GM12878 (cell line): Measurements from ENCODE around the gene ZIK1. TPM values are rescaled to one million over a fixed set of nuclear protein-coding genes. Genes with fewer than 3 reads are reported as not detected.

Experiments
- ATAC-seq: fragments of 200-7000 bp; cut with Tn5 transposase; 3 replicates; pipeline ENCODE4 v1.9.1; 2020; ENCODE audit warnings: mild to moderate bottlenecking, moderate library complexity
- BruUV-seq: library from RNA; stranded (reverse); fragments of 400-500 nt; replicated peaks from 2 replicates; lab custom pipeline; 2021; lab: Mats Ljungman, UMichigan
- CTCF ChIA-PET: fragments of 300-600 bp; sonication (Branson Sonifier 250); formaldehyde crosslinking; extraction: SDS; loops from one replicate; lab custom pipeline; 2021; ENCODE audit warnings: inconsistent platforms; lab: Yijun Ruan, JAX
- POLR2A ChIA-PET: fragments of 350-600 bp; formaldehyde crosslinking; extraction: SDS; loops from one replicate; lab custom pipeline; 2021; ENCODE audit warnings: inconsistent platforms; lab: Charles Lee
- RAD21 ChIA-PET: fragments of 300-600 bp; sonication (Branson Sonifier 250); formaldehyde crosslinking; loops from one replicate; lab custom pipeline; 2023; ENCODE audit warnings: antibody characterized with exemption; ENCODE audit not compliant: unreplicated experiment; lab: Charles Lee
- SMC1A ChIA-PET: fragments of 300-600 bp; sonication (Branson Sonifier 250); formaldehyde crosslinking; loops from one replicate; lab custom pipeline; 2023; ENCODE audit not compliant: unreplicated experiment, uncharacterized antibody; lab: Charles Lee
- DNase-seq: peaks from one replicate; pipeline ENCODE4 v3.0.0-alpha.2; 2011; ENCODE audit warnings: low read depth, low spot score
- FAIRE-seq: peaks from 3 replicates; lab custom pipeline; 2011; peaks lifted over from hg19 to GRCh38; lab: Jason Lieb, UNC
- H2AFZ ChIP-seq: 2 replicates; pipeline ENCODE4 v1.6.0; 2011; ENCODE audit warnings: low read depth, low read length, control low read depth; ENCODE audit not compliant: control insufficient read depth
- H3K27ac ChIP-seq: 2 replicates; pipeline ENCODE4 v1.5.1; 2011; ENCODE audit warnings: control low read depth; ENCODE audit not compliant: control insufficient read depth, insufficient read depth
- H3K27me3 ChIP-seq, 2 experiments: replicated peaks in 1 of 2; 2 replicates each; pipeline versions ENCODE4 v1.6.0 to v1.6.1; 2011; ENCODE audit warnings: low read length in 1 of 2; ENCODE audit not compliant: control insufficient read depth in 2 of 2, insufficient read depth in 2 of 2
- H3K36me3 ChIP-seq, 2 experiments: 2 replicates each; pipeline ENCODE4 v1.5.1; 2011; ENCODE audit warnings: low read length in 1 of 2; ENCODE audit not compliant: control insufficient read depth in 2 of 2, insufficient read depth in 2 of 2
- H3K4me1 ChIP-seq: 2 replicates; pipeline ENCODE4 v1.6.1; 2011; ENCODE audit warnings: mild to moderate bottlenecking, low read length, moderate library complexity, mixed read lengths; ENCODE audit not compliant: control insufficient read depth, insufficient read depth
- H3K4me2 ChIP-seq: 2 replicates; pipeline ENCODE4 v1.6.0; 2011; ENCODE audit warnings: control low read depth; ENCODE audit not compliant: control insufficient read depth, insufficient read depth
- H3K4me3 ChIP-seq: fragments of 200-600 bp; sonication (generic); 2 replicates; pipeline ENCODE4 v1.5.1; 2016
- H3K79me2 ChIP-seq: 2 replicates; pipeline ENCODE4 v1.6.0; 2011; ENCODE audit warnings: low read length; ENCODE audit not compliant: control insufficient read depth, insufficient read depth
- H3K9ac ChIP-seq: 2 replicates; pipeline ENCODE4 v1.8.0; 2011; ENCODE audit warnings: low read length, control low read depth, mixed read lengths; ENCODE audit not compliant: control insufficient read depth, insufficient read depth
- H3K9me3 ChIP-seq: replicated peaks from 3 replicates; pipeline ENCODE4 v1.5.1; 2011; ENCODE audit warnings: mild to moderate bottlenecking, low read length; ENCODE audit not compliant: control insufficient read depth, insufficient read depth
- H4K20me1 ChIP-seq: 2 replicates; pipeline ENCODE4 v1.6.0; 2011; ENCODE audit not compliant: control insufficient read depth, insufficient read depth
- BRCA1 ChIP-seq: IDR thresholded peaks from 2 replicates; pipeline ENCODE4 v1.6.1; 2011; ENCODE audit warnings: low read depth, low read length, improper control_type of control experiment
- CHD2 ChIP-seq: IDR thresholded peaks from 2 replicates; pipeline ENCODE4 v1.6.1; 2011; ENCODE audit warnings: low read depth, low read length, improper control_type of control experiment, borderline replicate concordance
- CREB1 ChIP-seq: IDR thresholded peaks from 2 replicates; pipeline ENCODE4 v1.6.1; 2012; ENCODE audit warnings: low read depth, mild to moderate bottlenecking, inconsistent platforms
- CREM ChIP-seq: IDR thresholded peaks from 2 replicates; pipeline ENCODE4 v1.6.1; 2014; ENCODE audit warnings: antibody characterized with exemption, low read depth
- E2F8 ChIP-seq: fragments of 450-650 bp; IDR thresholded peaks from 2 replicates; pipeline ENCODE4 v1.6.1; 2018; ENCODE audit warnings: mild to moderate bottlenecking, low read depth, moderate library complexity; ENCODE audit not compliant: partially characterized antibody
- SIX5 ChIP-seq: IDR thresholded peaks from 2 replicates; pipeline ENCODE4 v1.6.1; 2011; ENCODE audit warnings: mild to moderate bottlenecking, low read depth, low read length, moderate library complexity; ENCODE audit not compliant: severe bottlenecking
- SMC3 ChIP-seq: IDR thresholded peaks from 2 replicates; pipeline ENCODE4 v1.6.1; 2011; ENCODE audit warnings: low read length, improper control_type of control experiment, borderline replicate concordance
- SPI1 ChIP-seq: IDR thresholded peaks from 2 replicates; pipeline ENCODE4 v1.6.1; 2011; ENCODE audit warnings: low read depth, mild to moderate bottlenecking, low read length, moderate library complexity, borderline replicate concordance; ENCODE audit not compliant: insufficient read depth
- SRF ChIP-seq, 2 experiments: IDR thresholded peaks; 2 replicates each; pipeline ENCODE4 v1.6.1; 2011; ENCODE audit warnings: low read depth in 2 of 2, low read length in 2 of 2, mild to moderate bottlenecking in 1 of 2, moderate library complexity in 1 of 2
- ZBTB40 ChIP-seq: fragments of 450-650 bp; IDR thresholded peaks from 2 replicates; pipeline ENCODE4 v1.6.1; 2016; ENCODE audit warnings: mild to moderate bottlenecking, moderate library complexity, borderline replicate concordance
- ZNF622 ChIP-seq: fragments of 450-650 bp; IDR thresholded peaks from 2 replicates; pipeline ENCODE4 v1.6.1; 2017; ENCODE audit warnings: mild to moderate bottlenecking, inconsistent platforms
- WGBS: methylation state at CpG from one replicate; pipeline ENCODE4 v1.1.6; 2016; ENCODE audit warnings: low lambda C conversion rate; ENCODE audit not compliant: insufficient replicate concordance, insufficient coverage; ENCODE audit errors: missing lambda C conversion rate; 5-methylcytosine and 5-hydroxymethylcytosine counted together
- in situ Hi-C: fragments of 300-500 bp; cut with MboI; formaldehyde crosslinking; loops from 9 replicates; pipeline ENCODE4 v1.14.3; 2018; ENCODE audit warnings: mixed read lengths
- intact Hi-C: fragments of 100-400 bp; cut with micrococcal nuclease; formaldehyde crosslinking; loops from one replicate; pipeline ENCODE4 v1.14.2; 2022; ENCODE audit not compliant: unreplicated experiment
- polyA plus RNA-seq, 11 experiments: library from polyadenylated mRNA; depleted of rRNA in 4 of 11; unstranded in 6 of 11; stranded (reverse) in 5 of 11; fragments of >200 nt; fragmentation: Nextera tagmentation in 4 of 11; fragmentation: Illumina TruSeq in 1 of 11; extraction: Ambion mirVana in 4 of 11; extraction: Trizol in 1 of 11; gene quantifications; 1 replicate in 1 of 11; 2 replicates in 10 of 11; pipeline versions ENCODE4 v1.2.1 to v1.2.3, GENCODE V29; 2011 to 2016; ENCODE audit warnings: inconsistent platforms in 2 of 11, missing spikeins in 2 of 11, low read depth in 1 of 11
- total RNA-seq, 4 experiments: library from RNA; depleted of rRNA in 3 of 4; stranded (reverse); fragments of >200 nt in 3 of 4; fragmentation: Illumina TruSeq in 1 of 4; extraction: Trizol in 1 of 4; gene quantifications; 2 replicates each; pipeline versions ENCODE4 v1.2.1 to v1.2.3, GENCODE V29; 2013 to 2021
- TF ChIP-seq, protein P1 (sequence below): IDR thresholded peaks from 2 replicates; pipeline ENCODE4 v1.6.1; 2011; ENCODE audit warnings: mild to moderate bottlenecking, low read depth, low read length, moderate library complexity; ENCODE audit not compliant: insufficient replicate concordance

Gene ZIK1
- total and polyA plus RNA-seq, 10 of the 15 experiments (the other 5 are each of a cell fraction or from before 2014, with no cell fraction given), result 0.45 to 4.7 (median 2.7) TPM

DNA sequence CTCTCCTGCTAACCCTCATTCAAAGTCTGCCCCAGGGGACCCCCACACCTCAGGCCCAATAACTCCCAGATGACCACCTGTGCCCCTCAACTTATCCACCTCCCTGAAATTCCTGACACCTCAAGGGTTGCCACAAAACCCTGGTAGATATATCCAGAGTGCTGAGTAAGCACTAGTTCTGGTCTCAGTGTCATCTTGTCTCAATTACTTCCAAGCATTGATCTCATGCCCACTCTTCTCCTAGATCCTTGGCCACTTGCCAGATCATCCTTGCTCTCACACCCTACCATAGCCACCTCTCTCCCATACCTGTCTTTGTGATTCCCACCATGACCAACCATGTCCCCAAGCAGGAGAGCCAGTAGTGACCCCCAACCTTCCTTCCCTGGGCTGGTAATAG, 7.3 kb upstream of the ZIK1 start (continued):
- TF ChIP-seq CHD2 (no peak), ZNF622 (no peak), E2F8 (no peak), SPI1 (no peak)
- TF ChIP-seq, protein P1, sequence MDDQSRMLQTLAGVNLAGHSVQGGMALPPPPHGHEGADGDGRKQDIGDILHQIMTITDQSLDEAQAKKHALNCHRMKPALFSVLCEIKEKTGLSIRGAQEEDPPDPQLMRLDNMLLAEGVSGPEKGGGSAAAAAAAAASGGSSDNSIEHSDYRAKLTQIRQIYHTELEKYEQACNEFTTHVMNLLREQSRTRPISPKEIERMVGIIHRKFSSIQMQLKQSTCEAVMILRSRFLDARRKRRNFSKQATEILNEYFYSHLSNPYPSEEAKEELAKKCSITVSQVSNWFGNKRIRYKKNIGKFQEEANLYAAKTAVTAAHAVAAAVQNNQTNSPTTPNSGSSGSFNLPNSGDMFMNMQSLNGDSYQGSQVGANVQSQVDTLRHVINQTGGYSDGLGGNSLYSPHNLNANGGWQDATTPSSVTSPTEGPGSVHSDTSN, result no peak

DNA sequence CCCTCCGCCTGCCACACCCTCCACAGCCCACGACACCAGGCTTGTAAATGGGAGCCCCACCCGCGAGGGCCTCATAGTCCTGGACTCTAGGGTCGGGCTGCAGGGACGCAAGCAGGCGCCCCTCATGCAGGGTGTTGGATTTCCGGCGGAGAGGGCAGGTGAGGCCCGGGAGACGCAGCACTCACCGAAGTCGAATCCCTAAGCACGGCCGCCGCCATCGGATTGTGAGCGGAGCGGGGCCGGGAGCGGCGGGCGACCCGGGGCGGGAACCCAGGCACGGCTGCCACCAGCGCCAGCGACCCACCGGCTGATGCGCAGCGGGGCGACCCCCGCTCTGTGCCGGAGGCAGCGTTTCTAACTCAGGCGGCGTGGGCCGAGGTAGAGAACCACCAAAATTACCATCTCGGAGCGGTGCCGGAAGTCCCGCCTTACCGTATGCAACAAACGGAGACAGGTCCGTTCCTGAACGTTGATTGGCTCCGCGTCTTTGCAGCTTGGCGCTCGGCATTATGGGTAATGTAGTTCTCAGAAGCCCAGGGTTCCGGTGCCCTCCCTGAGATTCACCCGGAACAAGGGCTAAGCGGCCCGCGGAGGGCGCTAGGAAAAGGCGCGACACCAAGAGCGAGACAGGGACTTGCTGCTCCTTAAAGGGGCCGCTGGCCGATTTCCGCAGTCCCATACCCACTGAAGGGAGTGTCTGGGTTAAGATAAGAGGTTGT, 5.3 kb upstream of the ZIK1 start, which contains the start of gene ZNF416:
ZNF416 (minus strand) TSS at position 425 of the 719 bp plus-strand sequence; CDS start at position 218, 207 bp downstream.
- WGBS, result 2% methylated on average over 56 of the region's 62 CpGs
- TSS peak; percentile 65 for BruUV-seq
- intact Hi-C loops, result loop anchor here (1.0 to 2.0 kb wide), 3 partner anchors 36 to 172 kb away; partner anchors contain the start of genes ZNF134 and ZNF211
- Histone ChIP-seq H3K27me3 (no peaks in the 10 kb centered on the region), H2AFZ (peak within 1 kb of the TSS; percentile 94), H3K4me3 (peak within 1 kb of the TSS; percentile 90), H3K4me1 (peaks cover 8% of the 10 kb centered on the region; the same call in 1 of the 2 replicates), H3K27ac (peak within 1 kb of the TSS; percentile 65), H4K20me1 (no peaks in the 10 kb centered on the region), H3K4me2 (peak within 1 kb of the TSS; percentile 78), H3K36me3 (peaks cover 2 to 18% of the 10 kb centered on the region in 2 experiments), H3K9ac (peak within 1 kb of the TSS; percentile 55), H3K79me2 (peaks cover 6% of the 10 kb centered on the region), H3K9me3 (peaks cover 50% of the 10 kb centered on the region)
- ATAC-seq (peak; percentile 98), DNase-seq (peak; percentile 97), FAIRE-seq (peak; percentile 100)
- ChIA-PET RAD21 (interaction anchor here (0.7 kb wide), 1 partner anchor 169 kb away, joined by 3 read pairs; no protein-coding TSS in a partner anchor), POLR2A (no interaction called here), CTCF (no interaction called here), SMC1A (interaction anchor here (1.0 kb wide), 1 partner anchor 120 kb away, joined by 3 read pairs; no protein-coding TSS in a partner anchor)
- in situ Hi-C loops, result no loop called here
- TF ChIP-seq SMC3 (peak; percentile 34; the same call in 1 of the 2 replicates), SIX5 (peak; percentile 87), CREB1 (peak; percentile 81), CREM (peak; percentile 85), ZBTB40 (peak; percentile 91), BRCA1 (0 out of 2 replicates have a peak, but pooled peaks have one; percentile 12), SRF (IDR thresholded peaks at IDR 0.05; ENCODE audit: low read depth in 2 of 2, low read length in 2 of 2) (0 out of 4 replicates have a peak, but pooled peaks of 1 of the 2 experiments have one; percentile 10)
